ENCODE measurements around the gene ONECUT2. TPM values are rescaled to one million over a fixed set of nuclear protein-coding genes. Genes with fewer than 3 reads are reported as not detected.
"Not testable (repeated sequence)": the region's sequence is repeated elsewhere in the genome, so short reads cannot be mapped to it uniquely, and the experiment has no call there.

The ONECUT2 gene
- total and polyA plus RNA-seq, 2 experiments from 2014 or later: 0.82 to 1.7 TPM

DNA sequence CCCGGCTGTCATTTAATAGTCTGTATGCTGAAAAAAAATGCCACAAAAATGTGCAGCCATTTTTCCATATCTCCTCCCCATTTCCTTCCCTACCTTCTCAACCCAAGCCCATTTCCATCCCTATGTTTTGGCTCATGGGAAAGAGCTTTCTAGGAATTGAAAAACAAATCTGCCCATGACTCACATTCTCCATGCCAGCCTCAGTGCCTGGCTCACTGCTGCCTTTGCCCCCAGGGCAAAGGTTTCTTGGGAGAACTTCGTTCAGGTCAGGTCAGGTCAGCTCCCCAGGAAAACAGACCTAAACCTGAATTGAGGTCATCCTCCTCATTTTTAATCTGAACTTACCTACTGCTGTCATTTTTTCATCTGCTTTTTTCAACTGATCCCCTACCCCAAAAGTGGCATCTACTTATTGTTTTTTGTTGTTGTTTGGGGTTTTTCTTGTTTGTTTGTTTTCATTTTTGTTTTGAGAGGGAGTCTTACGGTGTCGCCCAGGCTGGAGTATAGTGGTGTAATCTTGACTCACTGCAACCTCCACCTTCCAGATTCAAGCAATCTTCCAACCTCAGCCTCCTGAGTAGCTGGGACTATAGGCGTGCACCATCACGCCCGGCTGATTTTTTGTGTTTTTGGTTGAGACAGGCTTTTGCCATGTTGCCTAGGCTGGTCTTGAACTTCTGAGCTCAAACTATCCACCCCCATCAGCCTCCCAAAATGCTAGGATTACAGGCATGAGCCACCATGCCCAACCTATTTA is 84.7 kb downstream of the ONECUT2 start:
- Histone ChIP-seq H2AFZ (no peak overlapping the region), H3K4me3 (no peak overlapping the region), H3F3A (replicated peaks; ENCODE audit: low read depth) (no peaks in the 10 kb centered on the region), H3K27ac (ENCODE audit: low read depth) (no peak overlapping the region), H3K27me3 (ENCODE audit: insufficient read depth) (no peaks in the 10 kb centered on the region), H3K9me2 (ENCODE audit: insufficient read depth) (no peaks in the 10 kb centered on the region), H3K4me1 (ENCODE audit: insufficient read depth) (no peaks in the 10 kb centered on the region), H4K20me1 (replicated peaks; ENCODE audit: insufficient read depth) (no peaks in the 10 kb centered on the region), H3K4me2 (no peak overlapping the region), H3K79me2 (replicated peaks; ENCODE audit: insufficient read depth) (no peaks in the 10 kb centered on the region), H3K36me3 (ENCODE audit: insufficient read depth) (no peaks in the 10 kb centered on the region)
- no peaks in the 10 kb centered on the region for H3K4me1 Mint-ChIP-seq
- H3K4me3 Mint-ChIP-seq: no peak overlapping the region
- DNase-seq (ENCODE audit: low spot score) (no peak), ATAC-seq (no peak)
- no peaks in the 10 kb centered on the region for H3K27me3 Mint-ChIP-seq (ENCODE audit: insufficient read depth, low read depth, poor library complexity)
- H3K27ac Mint-ChIP-seq: no peak overlapping the region
- TF ChIP-seq, protein P1, sequence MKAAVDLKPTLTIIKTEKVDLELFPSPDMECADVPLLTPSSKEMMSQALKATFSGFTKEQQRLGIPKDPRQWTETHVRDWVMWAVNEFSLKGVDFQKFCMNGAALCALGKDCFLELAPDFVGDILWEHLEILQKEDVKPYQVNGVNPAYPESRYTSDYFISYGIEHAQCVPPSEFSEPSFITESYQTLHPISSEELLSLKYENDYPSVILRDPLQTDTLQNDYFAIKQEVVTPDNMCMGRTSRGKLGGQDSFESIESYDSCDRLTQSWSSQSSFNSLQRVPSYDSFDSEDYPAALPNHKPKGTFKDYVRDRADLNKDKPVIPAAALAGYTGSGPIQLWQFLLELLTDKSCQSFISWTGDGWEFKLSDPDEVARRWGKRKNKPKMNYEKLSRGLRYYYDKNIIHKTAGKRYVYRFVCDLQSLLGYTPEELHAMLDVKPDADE (IDR thresholded peaks at IDR 0.05): no peak
- TF ChIP-seq EZH2phosphoT487 (IDR thresholded peaks at IDR 0.05; ENCODE audit: unreplicated experiment) (no peak), STAT1 (IDR thresholded peaks at IDR 0.05; ENCODE audit: unreplicated experiment) (no peak), CREB1 (CRISPR knock-in tag; IDR thresholded peaks at IDR 0.05; ENCODE audit: low read depth) (no peak)
- no peaks in the 10 kb centered on the region; the same call in 2 of the 3 replicates for H3K9me3 Mint-ChIP-seq
- H3K36me3 Mint-ChIP-seq (ENCODE audit: low read depth): no peaks in the 10 kb centered on the region

DNA sequence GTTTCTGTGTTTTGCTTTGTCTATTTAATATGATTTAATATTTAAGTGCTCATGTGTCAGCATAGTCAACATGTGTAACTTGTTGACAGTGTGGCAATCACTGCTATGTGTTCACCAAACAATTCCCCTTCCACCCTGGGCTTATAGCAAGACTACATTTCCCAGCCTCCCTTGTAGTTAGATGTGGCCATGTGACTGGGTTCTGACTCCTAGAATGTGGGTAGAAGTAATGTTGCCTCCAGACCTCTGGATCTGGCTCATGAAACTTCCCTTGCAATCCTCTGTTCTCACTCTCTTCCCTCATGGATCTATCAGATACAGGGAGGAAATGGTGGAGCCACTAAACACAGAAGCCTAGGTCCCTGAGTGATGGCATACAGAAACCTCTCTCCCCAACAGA is 87.2 kb downstream of the ONECUT2 start:
- H3K27ac ChIP-seq (ENCODE audit: low read depth); H3K4me1 ChIP-seq (ENCODE audit: insufficient read depth); H3K27ac Mint-ChIP-seq; H3K27me3 ChIP-seq (ENCODE audit: insufficient read depth); H4K20me1 ChIP-seq (replicated peaks; ENCODE audit: insufficient read depth); H3K4me3 ChIP-seq; H3K36me3 ChIP-seq (ENCODE audit: insufficient read depth); H3K9me3 Mint-ChIP-seq; H3F3A ChIP-seq (replicated peaks; ENCODE audit: low read depth); H3K4me2 ChIP-seq; H3K4me1 Mint-ChIP-seq; H3K9me2 ChIP-seq (ENCODE audit: insufficient read depth); H3K27me3 Mint-ChIP-seq (ENCODE audit: insufficient read depth, low read depth, poor library complexity); DNase-seq (ENCODE audit: low spot score); H3K79me2 ChIP-seq (replicated peaks; ENCODE audit: insufficient read depth); H3K36me3 Mint-ChIP-seq (ENCODE audit: low read depth); H3K4me3 Mint-ChIP-seq: not testable (repeated sequence)
- H2AFZ ChIP-seq: 0 out of 2 replicates have a peak overlapping the region, but pooled peaks have one; percentile 72
- ATAC-seq: peak; percentile 62

DNA sequence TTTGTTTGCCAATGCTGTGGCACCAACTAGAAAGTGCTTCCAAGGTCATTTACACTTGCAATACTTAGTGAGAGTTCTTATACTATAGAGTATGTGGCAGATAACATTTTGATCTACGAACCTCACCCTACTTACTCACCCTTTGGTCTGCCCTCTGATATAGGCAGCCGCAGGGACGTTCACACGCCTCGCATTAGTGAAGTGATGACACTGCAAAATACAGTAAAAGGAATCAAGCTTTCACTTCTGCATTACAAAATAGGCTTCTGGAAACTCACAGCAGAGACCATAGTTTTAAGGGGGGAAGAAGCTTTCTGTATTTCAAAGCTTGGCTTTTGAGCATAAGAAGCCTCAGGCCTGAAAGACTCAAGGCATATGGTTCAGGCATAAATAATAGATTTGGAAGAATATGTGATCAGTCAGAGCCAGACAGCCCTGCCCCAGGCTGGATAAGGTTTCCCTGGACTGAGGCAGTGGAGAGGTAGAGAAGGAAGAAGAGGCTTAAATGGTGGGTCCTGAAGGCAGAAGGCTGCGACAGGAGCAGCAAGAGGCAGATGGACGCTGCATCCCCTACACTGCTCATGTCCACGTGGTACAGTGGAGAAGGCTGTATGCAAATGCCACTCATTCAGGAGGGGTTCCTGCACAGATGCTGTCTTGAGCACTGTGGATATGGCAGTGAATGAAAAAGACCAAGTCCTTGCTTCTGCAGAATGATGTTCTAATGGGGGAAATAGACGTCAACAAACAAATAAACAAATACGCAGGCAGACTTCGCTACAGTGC is 88.2 kb downstream of the ONECUT2 start:
- H3K4me3 Mint-ChIP-seq: no peak overlapping the region
- no peaks in the 10 kb centered on the region for H3K36me3 Mint-ChIP-seq (ENCODE audit: low read depth)
- Histone ChIP-seq H3K4me3 (no peak overlapping the region), H3K27me3 (ENCODE audit: insufficient read depth) (no peaks in the 10 kb centered on the region), H3K4me1 (ENCODE audit: insufficient read depth) (no peaks in the 10 kb centered on the region), H3K79me2 (replicated peaks; ENCODE audit: insufficient read depth) (no peaks in the 10 kb centered on the region), H2AFZ (peak overlapping the region; percentile 72; the same call in 1 of the 2 replicates), H3K27ac (ENCODE audit: low read depth) (no peak overlapping the region), H4K20me1 (replicated peaks; ENCODE audit: insufficient read depth) (no peaks in the 10 kb centered on the region), H3K36me3 (ENCODE audit: insufficient read depth) (no peaks in the 10 kb centered on the region), H3K4me2 (no peak overlapping the region), H3K9me2 (ENCODE audit: insufficient read depth) (0 out of 2 replicates have a peak, but pooled peaks cover 3% of the 10 kb centered on the region), H3F3A (replicated peaks; ENCODE audit: low read depth) (no peaks in the 10 kb centered on the region)
- H3K27ac Mint-ChIP-seq: no peak overlapping the region
- ATAC-seq (no peak), DNase-seq (ENCODE audit: low spot score) (no peak)
- no peaks in the 10 kb centered on the region; the same call in 2 of the 3 replicates for H3K9me3 Mint-ChIP-seq
- no peaks in the 10 kb centered on the region for H3K4me1 Mint-ChIP-seq
- H3K27me3 Mint-ChIP-seq (ENCODE audit: insufficient read depth, low read depth, poor library complexity): peaks cover 1% of the 10 kb centered on the region
- TF ChIP-seq STAT1 (IDR thresholded peaks at IDR 0.05; ENCODE audit: unreplicated experiment): no peak
- TF ChIP-seq, protein P2, sequence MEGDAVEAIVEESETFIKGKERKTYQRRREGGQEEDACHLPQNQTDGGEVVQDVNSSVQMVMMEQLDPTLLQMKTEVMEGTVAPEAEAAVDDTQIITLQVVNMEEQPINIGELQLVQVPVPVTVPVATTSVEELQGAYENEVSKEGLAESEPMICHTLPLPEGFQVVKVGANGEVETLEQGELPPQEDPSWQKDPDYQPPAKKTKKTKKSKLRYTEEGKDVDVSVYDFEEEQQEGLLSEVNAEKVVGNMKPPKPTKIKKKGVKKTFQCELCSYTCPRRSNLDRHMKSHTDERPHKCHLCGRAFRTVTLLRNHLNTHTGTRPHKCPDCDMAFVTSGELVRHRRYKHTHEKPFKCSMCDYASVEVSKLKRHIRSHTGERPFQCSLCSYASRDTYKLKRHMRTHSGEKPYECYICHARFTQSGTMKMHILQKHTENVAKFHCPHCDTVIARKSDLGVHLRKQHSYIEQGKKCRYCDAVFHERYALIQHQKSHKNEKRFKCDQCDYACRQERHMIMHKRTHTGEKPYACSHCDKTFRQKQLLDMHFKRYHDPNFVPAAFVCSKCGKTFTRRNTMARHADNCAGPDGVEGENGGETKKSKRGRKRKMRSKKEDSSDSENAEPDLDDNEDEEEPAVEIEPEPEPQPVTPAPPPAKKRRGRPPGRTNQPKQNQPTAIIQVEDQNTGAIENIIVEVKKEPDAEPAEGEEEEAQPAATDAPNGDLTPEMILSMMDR (conservative IDR thresholded peaks at IDR 0.05; ENCODE audit: low read depth in 2 of 2): no peak
- TF ChIP-seq ZNF114 (CRISPR knock-in tag; IDR thresholded peaks at IDR 0.05): no peak
- TF ChIP-seq, protein P1 (IDR thresholded peaks at IDR 0.05): no peak
- TF ChIP-seq POLR2AphosphoS5 (IDR thresholded peaks at IDR 0.05; ENCODE audit: low read depth): no peak
